WTC11 (cell line): ENCODE measurements around the gene CDPF1. TPM values are rescaled to one million over a fixed set of nuclear protein-coding genes. Genes with fewer than 3 reads are reported as not detected.

ENCODE experiments used
- ATAC-seq: fragments of 200-7000 bp; cut with Tn5 transposase; 2 replicates; pipeline ENCODE4 v1.10.0; 2021; ENCODE audit warnings: mild to moderate bottlenecking, moderate library complexity
- CTCF ChIA-PET: fragments of 300-600 bp; sonication (Branson Sonifier 250); formaldehyde crosslinking; loops from one replicate; lab custom pipeline; 2021; ENCODE audit warnings: antibody characterized with exemption; lab: Charles Lee
- POLR2A ChIA-PET: fragments of 350-600 bp; sonication (Branson Sonifier 250); formaldehyde crosslinking; loops from one replicate; lab custom pipeline; 2021; ENCODE audit warnings: antibody characterized with exemption; lab: Charles Lee
- DNase-seq: peaks from one replicate; pipeline ENCODE4 v3.0.0; 2021; ENCODE audit warnings: low spot score
- H3K27ac Mint-ChIP-seq: 2 replicates; pipeline ENCODE4 v1.8.0; 2021; ENCODE audit warnings: mixed read lengths
- H3K27me3 Mint-ChIP-seq: 2 replicates; pipeline ENCODE4 v1.8.0; 2021; ENCODE audit warnings: low read depth, mild to moderate bottlenecking, moderate library complexity, mixed read lengths
- H3K36me3 Mint-ChIP-seq: 2 replicates; pipeline ENCODE4 v1.8.0; 2021; ENCODE audit warnings: mixed read lengths
- H3K4me1 Mint-ChIP-seq: 2 replicates; pipeline ENCODE4 v1.8.0; 2022; ENCODE audit warnings: mixed read lengths
- H3K4me3 Mint-ChIP-seq: 2 replicates; pipeline ENCODE4 v1.8.0; 2021; ENCODE audit warnings: mild to moderate bottlenecking, moderate library complexity, mixed read lengths
- H3K9me3 Mint-ChIP-seq: 2 replicates; pipeline ENCODE4 v1.8.0; 2021; ENCODE audit warnings: mixed read lengths
- E2F1 ChIP-seq: sonication (generic); formaldehyde crosslinking; IDR thresholded peaks from 2 replicates; pipeline ENCODE4 v1.8.0; 2022; ENCODE audit warnings: mild to moderate bottlenecking, missing genetic modification reagents
- EMX1 ChIP-seq: fragments of 250-450 bp; sonication (Bioruptor Pico); IDR thresholded peaks from 2 replicates; pipeline ENCODE4 v1.8.0; 2021; ENCODE audit warnings: mild to moderate bottlenecking
- GABPB1 ChIP-seq: sonication (generic); formaldehyde crosslinking; IDR thresholded peaks from 2 replicates; pipeline ENCODE4 v1.8.1; 2023; ENCODE audit warnings: mild to moderate bottlenecking, missing genetic modification reagents
- GRHL2 ChIP-seq: fragments of 250-450 bp; sonication (Bioruptor Pico); IDR thresholded peaks from 2 replicates; pipeline ENCODE4 v1.8.0; 2022; ENCODE audit warnings: mild to moderate bottlenecking, moderate library complexity; ENCODE audit not compliant: insufficient replicate concordance, severe bottlenecking
- KAT7 ChIP-seq: sonication (generic); formaldehyde crosslinking; IDR thresholded peaks from 2 replicates; pipeline ENCODE4 v1.8.1; 2023; ENCODE audit warnings: missing genetic modification reagents, mild to moderate bottlenecking, borderline replicate concordance
- NFATC4 ChIP-seq: fragments of 250-450 bp; sonication (Bioruptor Pico); IDR thresholded peaks from 2 replicates; pipeline ENCODE4 v1.9.0; 2021; ENCODE audit warnings: mild to moderate bottlenecking
- NFYB ChIP-seq: sonication (generic); formaldehyde crosslinking; conservative IDR thresholded peaks from 2 replicates; pipeline ENCODE4 v1.8.0; 2022; ENCODE audit warnings: low read depth, missing genetic modification reagents
- RORB ChIP-seq: fragments of 250-450 bp; sonication (Bioruptor Pico); IDR thresholded peaks from 2 replicates; pipeline ENCODE4 v1.9.0; 2021; ENCODE audit warnings: mild to moderate bottlenecking
- SP1 ChIP-seq: sonication (generic); formaldehyde crosslinking; conservative IDR thresholded peaks from 2 replicates; pipeline ENCODE4 v1.8.1; 2022; ENCODE audit warnings: missing genetic modification reagents
- TCF7 ChIP-seq: sonication (generic); formaldehyde crosslinking; IDR thresholded peaks from 2 replicates; pipeline ENCODE4 v1.8.0; 2022; ENCODE audit warnings: mild to moderate bottlenecking, low read depth, missing genetic modification reagents, moderate library complexity
- TEAD1 ChIP-seq: sonication (generic); formaldehyde crosslinking; IDR thresholded peaks from 2 replicates; pipeline ENCODE4 v1.8.0; 2022; ENCODE audit warnings: mild to moderate bottlenecking, missing genetic modification reagents
- TEAD4 ChIP-seq: sonication (generic); formaldehyde crosslinking; IDR thresholded peaks from 2 replicates; pipeline ENCODE4 v1.8.0; 2022; ENCODE audit warnings: mild to moderate bottlenecking, missing genetic modification reagents
- USF1 ChIP-seq: sonication (generic); formaldehyde crosslinking; IDR thresholded peaks from 2 replicates; pipeline ENCODE4 v1.8.0; 2022; ENCODE audit warnings: mild to moderate bottlenecking, missing genetic modification reagents
- USF2 ChIP-seq: sonication (generic); formaldehyde crosslinking; IDR thresholded peaks from 2 replicates; pipeline ENCODE4 v1.8.1; 2023; ENCODE audit warnings: mild to moderate bottlenecking, missing genetic modification reagents, moderate library complexity
- ZMAT4 ChIP-seq: fragments of 250-450 bp; sonication (Bioruptor Pico); IDR thresholded peaks from 2 replicates; pipeline ENCODE4 v1.9.0; 2021; ENCODE audit warnings: mild to moderate bottlenecking
- ZNF138 ChIP-seq: sonication (generic); formaldehyde crosslinking; conservative IDR thresholded peaks from 2 replicates; pipeline ENCODE4 v1.8.1; 2022; ENCODE audit warnings: mild to moderate bottlenecking, moderate library complexity, missing genetic modification reagents
- ZNF416 ChIP-seq: fragments of 250-450 bp; sonication (Bioruptor Pico); IDR thresholded peaks from 2 replicates; pipeline ENCODE4 v1.9.0; 2021; ENCODE audit warnings: mild to moderate bottlenecking, inconsistent platforms
- total RNA-seq: library from RNA; stranded (reverse); gene quantifications from 3 replicates; pipeline ENCODE4 v1.2.3, GENCODE V29; 2021
- TF ChIP-seq, protein P1 (sequence below): fragments of 250-450 bp; sonication (Bioruptor Pico); conservative IDR thresholded peaks from 2 replicates; pipeline ENCODE4 v1.9.0; 2021; ENCODE audit warnings: mild to moderate bottlenecking
- TF ChIP-seq, protein P2 (sequence below): sonication (generic); formaldehyde crosslinking; IDR thresholded peaks from 2 replicates; pipeline ENCODE4 v1.8.1; 2023; ENCODE audit warnings: mild to moderate bottlenecking, missing genetic modification reagents, borderline replicate concordance
- TF ChIP-seq, protein P3 (sequence below): sonication (generic); formaldehyde crosslinking; IDR thresholded peaks from 2 replicates; pipeline ENCODE4 v1.8.1; 2023; ENCODE audit warnings: mild to moderate bottlenecking, missing genetic modification reagents, moderate library complexity
- TF ChIP-seq, protein P4 (sequence below): sonication (generic); formaldehyde crosslinking; IDR thresholded peaks from 2 replicates; pipeline ENCODE4 v1.8.1; 2022; ENCODE audit warnings: low read depth, missing genetic modification reagents, borderline replicate concordance

CDPF1 gene
- total RNA-seq, 1 experiment from 2014 or later: 11.5 TPM

DNA sequence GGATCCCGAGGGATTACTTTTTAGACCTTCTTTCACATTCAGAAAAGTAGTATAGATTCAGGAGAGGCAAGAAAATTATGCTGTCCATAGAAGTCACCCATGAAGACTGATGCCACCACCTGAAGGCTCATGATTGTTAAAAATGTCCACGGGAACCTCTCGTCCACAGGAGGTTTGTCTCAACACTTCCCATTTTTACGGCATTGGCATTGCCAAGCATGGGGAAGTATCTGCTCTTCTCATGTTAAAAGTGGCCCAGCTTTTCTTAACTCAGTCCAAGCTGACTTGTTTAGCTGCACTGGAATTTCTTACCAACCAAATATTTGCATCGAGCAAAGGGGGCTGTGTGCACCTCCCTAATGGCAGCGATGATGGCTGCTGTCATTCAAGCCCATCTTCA, 9.6 kb downstream of the CDPF1 start:
- H3K4me1 Mint-ChIP-seq: no peaks in the 10 kb centered on the region
- no peak overlapping the region for H3K27ac Mint-ChIP-seq
- peaks cover 6% of the 10 kb centered on the region; the same call in 1 of the 2 replicates for H3K36me3 Mint-ChIP-seq
- CTCF ChIA-PET: no interaction called here
- no peaks in the 10 kb centered on the region for H3K27me3 Mint-ChIP-seq
- no peak overlapping the region for H3K4me3 Mint-ChIP-seq
- no peak for DNase-seq
- H3K9me3 Mint-ChIP-seq: no peaks in the 10 kb centered on the region
- TF ChIP-seq TEAD4 (CRISPR knock-in tag): no peak
- no peak for TF ChIP-seq E2F1 (CRISPR knock-in tag)
- TF ChIP-seq TEAD1 (CRISPR knock-in tag): no peak
- no peak for TF ChIP-seq USF2 (CRISPR knock-in tag)
- no peak for TF ChIP-seq ZNF138 (CRISPR knock-in tag)
- no peak for TF ChIP-seq TCF7 (CRISPR knock-in tag)
- TF ChIP-seq NFATC4 (CRISPR knock-in tag): no peak
- no peak for TF ChIP-seq USF1 (CRISPR knock-in tag)
- TF ChIP-seq, protein P1, sequence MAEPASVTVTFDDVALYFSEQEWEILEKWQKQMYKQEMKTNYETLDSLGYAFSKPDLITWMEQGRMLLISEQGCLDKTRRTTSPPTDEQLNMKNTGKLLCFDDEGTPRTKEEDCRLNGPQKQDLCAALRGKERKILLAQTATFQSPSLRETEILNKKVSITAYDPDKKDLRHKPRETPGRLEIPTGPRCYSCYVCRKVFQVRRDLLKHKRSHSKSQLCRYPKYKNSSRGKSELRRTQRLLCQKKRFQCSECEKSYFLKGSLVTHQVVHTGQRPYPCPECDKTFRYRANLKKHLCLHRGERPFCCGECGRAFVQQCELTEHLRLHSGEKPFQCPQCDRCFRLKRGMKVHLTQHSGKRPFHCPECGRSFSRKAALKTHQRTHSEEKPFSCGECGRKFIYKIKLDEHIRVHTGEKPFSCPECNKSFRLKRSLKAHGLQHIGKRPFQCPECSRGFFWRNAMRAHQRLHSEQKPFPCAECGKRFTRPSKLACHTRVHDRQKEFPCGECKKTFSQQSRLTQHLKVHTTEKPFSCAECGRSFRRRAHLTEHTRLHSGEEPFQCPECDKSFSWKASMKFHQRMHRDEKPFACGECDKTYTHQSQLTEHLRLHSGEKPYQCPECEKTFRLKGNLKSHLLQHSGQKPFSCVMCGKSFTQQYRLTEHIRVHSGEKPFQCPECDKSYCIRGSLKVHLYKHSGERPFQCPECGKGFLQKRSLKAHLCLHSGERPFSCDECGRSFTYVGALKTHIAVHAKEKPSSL (CRISPR knock-in tag): no peak
- TF ChIP-seq, protein P2, sequence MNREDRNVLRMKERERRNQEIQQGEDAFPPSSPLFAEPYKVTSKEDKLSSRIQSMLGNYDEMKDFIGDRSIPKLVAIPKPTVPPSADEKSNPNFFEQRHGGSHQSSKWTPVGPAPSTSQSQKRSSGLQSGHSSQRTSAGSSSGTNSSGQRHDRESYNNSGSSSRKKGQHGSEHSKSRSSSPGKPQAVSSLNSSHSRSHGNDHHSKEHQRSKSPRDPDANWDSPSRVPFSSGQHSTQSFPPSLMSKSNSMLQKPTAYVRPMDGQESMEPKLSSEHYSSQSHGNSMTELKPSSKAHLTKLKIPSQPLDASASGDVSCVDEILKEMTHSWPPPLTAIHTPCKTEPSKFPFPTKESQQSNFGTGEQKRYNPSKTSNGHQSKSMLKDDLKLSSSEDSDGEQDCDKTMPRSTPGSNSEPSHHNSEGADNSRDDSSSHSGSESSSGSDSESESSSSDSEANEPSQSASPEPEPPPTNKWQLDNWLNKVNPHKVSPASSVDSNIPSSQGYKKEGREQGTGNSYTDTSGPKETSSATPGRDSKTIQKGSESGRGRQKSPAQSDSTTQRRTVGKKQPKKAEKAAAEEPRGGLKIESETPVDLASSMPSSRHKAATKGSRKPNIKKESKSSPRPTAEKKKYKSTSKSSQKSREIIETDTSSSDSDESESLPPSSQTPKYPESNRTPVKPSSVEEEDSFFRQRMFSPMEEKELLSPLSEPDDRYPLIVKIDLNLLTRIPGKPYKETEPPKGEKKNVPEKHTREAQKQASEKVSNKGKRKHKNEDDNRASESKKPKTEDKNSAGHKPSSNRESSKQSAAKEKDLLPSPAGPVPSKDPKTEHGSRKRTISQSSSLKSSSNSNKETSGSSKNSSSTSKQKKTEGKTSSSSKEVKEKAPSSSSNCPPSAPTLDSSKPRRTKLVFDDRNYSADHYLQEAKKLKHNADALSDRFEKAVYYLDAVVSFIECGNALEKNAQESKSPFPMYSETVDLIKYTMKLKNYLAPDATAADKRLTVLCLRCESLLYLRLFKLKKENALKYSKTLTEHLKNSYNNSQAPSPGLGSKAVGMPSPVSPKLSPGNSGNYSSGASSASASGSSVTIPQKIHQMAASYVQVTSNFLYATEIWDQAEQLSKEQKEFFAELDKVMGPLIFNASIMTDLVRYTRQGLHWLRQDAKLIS (CRISPR knock-in tag): no peak
- no peak for TF ChIP-seq NFYB (CRISPR knock-in tag)
- TF ChIP-seq RORB (CRISPR knock-in tag): no peak
- TF ChIP-seq GRHL2 (CRISPR knock-in tag): no peak
- no peak for ATAC-seq
- POLR2A ChIA-PET: no interaction called here

- Mint-ChIP-seq H3K27me3 (no peaks in the 10 kb centered on the region), H3K27ac (no peak overlapping the region), H3K4me1 (no peaks in the 10 kb centered on the region), H3K4me3 (no peak overlapping the region), H3K9me3 (no peaks in the 10 kb centered on the region), H3K36me3 (peaks cover 6% of the 10 kb centered on the region; the same call in 1 of the 2 replicates)
- DNase-seq: no peak
- POLR2A ChIA-PET: no interaction called here
- no peak for ATAC-seq
- CTCF ChIA-PET: no interaction called here
- TF ChIP-seq TEAD1 (CRISPR knock-in tag): no peak
- TF ChIP-seq, protein P3, sequence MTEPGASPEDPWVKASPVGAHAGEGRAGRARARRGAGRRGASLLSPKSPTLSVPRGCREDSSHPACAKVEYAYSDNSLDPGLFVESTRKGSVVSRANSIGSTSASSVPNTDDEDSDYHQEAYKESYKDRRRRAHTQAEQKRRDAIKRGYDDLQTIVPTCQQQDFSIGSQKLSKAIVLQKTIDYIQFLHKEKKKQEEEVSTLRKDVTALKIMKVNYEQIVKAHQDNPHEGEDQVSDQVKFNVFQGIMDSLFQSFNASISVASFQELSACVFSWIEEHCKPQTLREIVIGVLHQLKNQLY (CRISPR knock-in tag): no peak
- TF ChIP-seq USF1 (CRISPR knock-in tag): no peak
- TF ChIP-seq GABPB1 (CRISPR knock-in tag): no peak
- no peak for TF ChIP-seq ZNF416 (CRISPR knock-in tag)
- TF ChIP-seq, protein P4, sequence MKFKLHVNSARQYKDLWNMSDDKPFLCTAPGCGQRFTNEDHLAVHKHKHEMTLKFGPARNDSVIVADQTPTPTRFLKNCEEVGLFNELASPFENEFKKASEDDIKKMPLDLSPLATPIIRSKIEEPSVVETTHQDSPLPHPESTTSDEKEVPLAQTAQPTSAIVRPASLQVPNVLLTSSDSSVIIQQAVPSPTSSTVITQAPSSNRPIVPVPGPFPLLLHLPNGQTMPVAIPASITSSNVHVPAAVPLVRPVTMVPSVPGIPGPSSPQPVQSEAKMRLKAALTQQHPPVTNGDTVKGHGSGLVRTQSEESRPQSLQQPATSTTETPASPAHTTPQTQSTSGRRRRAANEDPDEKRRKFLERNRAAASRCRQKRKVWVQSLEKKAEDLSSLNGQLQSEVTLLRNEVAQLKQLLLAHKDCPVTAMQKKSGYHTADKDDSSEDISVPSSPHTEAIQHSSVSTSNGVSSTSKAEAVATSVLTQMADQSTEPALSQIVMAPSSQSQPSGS (CRISPR knock-in tag): no peak
- no peak for TF ChIP-seq SP1 (CRISPR knock-in tag)
- TF ChIP-seq USF2 (CRISPR knock-in tag): no peak
- TF ChIP-seq ZMAT4: no peak
- no peak for TF ChIP-seq KAT7
- no peak for TF ChIP-seq EMX1 (CRISPR knock-in tag)
- TF ChIP-seq NFATC4 (CRISPR knock-in tag): no peak
These were observed 10.0 kb downstream of the CDPF1 start for GRCh38 chr22:46240073-46240472.
